GM12874 (cell line): ENCODE measurements around the gene EXOC3.

ENCODE experiments used
- CTCF ChIP-seq: IDR thresholded peaks from 2 replicates; pipeline ENCODE4 v1.5.1; 2011; ENCODE audit warnings: low read depth, mild to moderate bottlenecking, control low read depth, low read length, moderate library complexity; ENCODE audit not compliant: insufficient read depth

EXOC3 gene

GRCh38 chr5:460273-460625 lies 17.3 kb downstream of the EXOC3 start:
- no peak for TF ChIP-seq CTCF

- TF ChIP-seq CTCF, result no peak
Observed at GRCh38 chr5:462051-462481, 19.1 kb downstream of the EXOC3 start.

- TF ChIP-seq CTCF, result no peak
Observed at GRCh38 chr5:463301-463700, 20.3 kb downstream of the EXOC3 start.

GRCh38 chr5:463952-464351 lies 21.0 kb downstream of the EXOC3 start:
- TF ChIP-seq CTCF, result no peak

- TF ChIP-seq CTCF, result no peak
Observed at GRCh38 chr5:464446-464842, 21.5 kb downstream of the EXOC3 start.

- no peak for TF ChIP-seq CTCF
Observed at GRCh38 chr5:464843-465590, 22.0 kb downstream of the EXOC3 start.

GRCh38 chr5:465591-466403 lies 22.8 kb downstream of the EXOC3 start:
- no peak for TF ChIP-seq CTCF
